Common myeloid progenitor, CD34-positive (primary cell): Measurements from ENCODE around the gene DNAJC17.

Experiments used
- CTCF ChIA-PET: fragments of 350-600 bp; sonication (Branson Sonifier 250); formaldehyde crosslinking; loops from one replicate; lab custom pipeline; 2021; ENCODE audit warnings: antibody characterized with exemption; lab: Charles Lee
- POLR2A ChIA-PET: fragments of 350-600 bp; sonication (Branson Sonifier 250); formaldehyde crosslinking; loops from one replicate; lab custom pipeline; 2021; ENCODE audit warnings: antibody characterized with exemption; lab: Charles Lee
- DNase-seq, 3 donors: peaks; one replicate each; pipeline versions ENCODE4 v3.0.0 to v3.0.0-alpha.2; 2013
- H3K27ac ChIP-seq, 2 experiments: 1 replicate in 1 of 2; 2 replicates in 1 of 2; pipeline ENCODE4 v1.7.0; 2013; ENCODE audit warnings: inconsistent platforms in 2 of 2, low read length in 2 of 2, mild to moderate bottlenecking in 2 of 2, low read depth in 1 of 2, moderate library complexity in 1 of 2; ENCODE audit not compliant: severe bottlenecking in 2 of 2, insufficient read depth in 1 of 2, poor library complexity in 1 of 2
- H3K27me3 ChIP-seq, 5 experiments: replicated peaks in 2 of 5; 1 replicate in 3 of 5; 2 replicates in 2 of 5; pipeline versions ENCODE4 v1.6.1 to v1.7.0; 2013; ENCODE audit warnings: low read length in 4 of 5, mild to moderate bottlenecking in 2 of 5, moderate library complexity in 2 of 5, inconsistent platforms in 1 of 5; ENCODE audit not compliant: insufficient read depth in 5 of 5, control insufficient read depth in 4 of 5
- H3K36me3 ChIP-seq, 4 experiments: 1 replicate in 2 of 4; 2 replicates in 2 of 4; pipeline versions ENCODE4 v1.6.1 to v1.7.0; 2013; ENCODE audit warnings: low read length in 3 of 4, control low read depth in 1 of 4, mild to moderate bottlenecking in 1 of 4; ENCODE audit not compliant: control insufficient read depth in 4 of 4, insufficient read depth in 4 of 4
- H3K4me1 ChIP-seq, 4 experiments: 1 replicate in 3 of 4; 2 replicates in 1 of 4; pipeline versions ENCODE4 v1.6.1 to v1.7.1; 2013; ENCODE audit warnings: low read length in 3 of 4, mild to moderate bottlenecking in 3 of 4, control low read depth in 1 of 4, inconsistent platforms in 1 of 4, moderate library complexity in 1 of 4; ENCODE audit not compliant: control insufficient read depth in 4 of 4, insufficient read depth in 4 of 4; ENCODE audit errors: control extremely low read depth in 1 of 4
- H3K4me3 ChIP-seq, 7 experiments: 1 replicate in 4 of 7; 2 replicates in 3 of 7; pipeline versions ENCODE4 v1.5.1 to v1.7.0; 2013; ENCODE audit warnings: mild to moderate bottlenecking in 7 of 7, low read length in 6 of 7, moderate library complexity in 6 of 7, inconsistent platforms in 2 of 7, low read depth in 2 of 7, control low read depth in 1 of 7; ENCODE audit not compliant: insufficient read depth in 4 of 7, control insufficient read depth in 1 of 7; ENCODE audit errors: extremely low read depth in 1 of 7
- H3K9me3 ChIP-seq, 5 experiments: 1 replicate in 4 of 5; 2 replicates in 1 of 5; pipeline versions ENCODE4 v1.6.1 to v1.7.1; 2013; ENCODE audit warnings: low read length in 4 of 5, mild to moderate bottlenecking in 2 of 5, inconsistent platforms in 1 of 5, low read depth in 1 of 5, moderate library complexity in 1 of 5; ENCODE audit not compliant: control insufficient read depth in 4 of 5, insufficient read depth in 2 of 5; ENCODE audit errors: control extremely low read depth in 1 of 5
- WGBS: methylation state at CpG from one replicate; pipeline ENCODE4 v1.1.5; 2013; ENCODE audit not compliant: insufficient coverage; 5-methylcytosine and 5-hydroxymethylcytosine counted together

Gene DNAJC17

DNA sequence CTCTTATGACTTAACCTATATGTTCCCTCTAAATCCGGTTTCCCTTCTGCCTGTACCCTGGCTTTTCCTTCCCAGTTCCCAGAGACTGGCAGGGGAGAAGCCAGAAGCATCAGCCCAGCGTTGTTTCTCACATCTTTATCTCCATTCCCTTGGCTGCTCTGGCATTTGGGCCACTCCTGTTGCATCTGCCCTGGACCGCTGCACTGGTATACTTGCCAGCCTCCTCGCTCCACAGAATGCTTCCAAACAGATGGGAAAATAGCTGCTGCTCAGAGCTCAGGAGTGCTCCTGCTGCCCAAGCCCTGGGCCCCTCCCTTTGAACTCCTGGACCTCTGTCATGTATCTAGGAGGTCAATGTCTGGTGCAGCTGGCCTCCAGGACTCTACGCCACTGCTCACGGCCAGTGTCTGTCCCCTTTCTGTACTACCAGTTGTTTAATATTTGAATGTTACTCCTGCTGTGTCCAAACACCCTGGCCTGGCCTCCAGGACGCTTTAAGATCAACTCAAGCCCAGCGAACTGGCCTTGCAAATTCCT lies 43.4 kb upstream of the DNAJC17 start:
- no peak for DNase-seq
- no peaks in the 10 kb centered on the region for H3K27me3 ChIP-seq
- H3K27ac ChIP-seq, result no peak overlapping the region
- 100% methylated on average over 7 of the region's 8 CpGs for WGBS
- no peak overlapping the region for H3K4me3 ChIP-seq
- CTCF ChIA-PET, result interaction anchor here (1.1 to 2.1 kb wide), 3 partner anchors 9 to 56 kb away, joined by 4 to 14 read pairs (median 5); partner anchors contain the start of gene VPS18
- POLR2A ChIA-PET, result no interaction called here
- peaks cover 3 to 31% (median 14%) of the 10 kb centered on the region in 4 experiments for H3K36me3 ChIP-seq
- H3K4me1 ChIP-seq, result peaks cover 7 to 27% (median 26%) of the 10 kb centered on the region in 4 experiments
- no peaks in the 10 kb centered on the region for H3K9me3 ChIP-seq

DNA sequence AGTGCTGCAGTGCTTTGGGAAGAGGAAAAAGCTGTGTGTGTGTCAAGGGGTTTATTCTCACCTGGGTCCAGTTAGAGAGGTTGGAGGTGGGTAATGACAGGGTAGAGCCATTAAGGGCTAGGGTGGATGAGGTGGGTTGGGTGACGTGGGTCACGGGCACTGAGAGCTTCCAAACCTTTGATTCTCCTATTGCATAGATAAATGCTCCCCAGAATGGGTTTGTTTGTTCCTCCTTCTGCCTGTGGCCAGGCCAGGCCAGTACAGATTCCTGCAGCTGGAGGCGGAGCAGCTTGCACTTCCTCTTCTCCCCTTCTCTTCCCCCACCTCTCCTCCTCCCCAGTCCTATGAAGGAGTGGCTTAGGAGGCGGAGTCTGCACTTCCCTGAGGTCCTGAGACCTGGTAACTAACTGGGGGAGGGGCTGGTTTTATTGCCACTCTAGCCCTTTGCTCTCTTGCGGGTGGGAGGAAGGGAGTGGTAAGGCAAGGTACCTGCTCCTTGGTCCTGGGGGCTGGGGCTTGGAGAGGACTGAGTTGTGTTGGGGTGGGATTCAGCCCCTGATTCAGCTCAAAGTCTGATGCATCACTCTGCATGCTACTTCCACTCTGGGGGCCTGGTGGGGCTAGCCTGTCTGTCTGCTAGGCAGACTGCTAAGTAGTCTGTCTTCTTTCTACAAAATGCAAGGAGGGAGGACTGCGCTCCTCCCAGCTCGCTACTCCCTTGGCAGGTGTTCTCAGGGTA lies 40.1 kb upstream of the DNAJC17 start:
- CTCF ChIA-PET, result interaction anchor here (0.8 to 7.6 kb wide), 5 partner anchors 10 to 59 kb away, joined by 3 to 78 read pairs (median 4); partner anchors contain the start of gene VPS18
- H3K27me3 ChIP-seq, result peaks cover 0 to 5% (median 0%) of the 10 kb centered on the region in 5 experiments
- DNase-seq, result peak; percentile 88 to 95 (median 95)

GRCh38 chr15:40846841-40847222 lies 39.6 kb upstream of the DNAJC17 start:
- no peak for DNase-seq
- Histone ChIP-seq H3K27me3 (peaks cover 0 to 5% (median 0%) of the 10 kb centered on the region in 5 experiments), H3K27ac (peak overlapping the region in 1 of 2 experiments; percentile 50), H3K4me1 (peaks cover 7 to 48% (median 42%) of the 10 kb centered on the region in 4 experiments), H3K4me3 (peak overlapping the region in 4 of 7 experiments; percentile 30 to 57 (median 50)), H3K36me3 (peaks cover 0 to 8% (median 3%) of the 10 kb centered on the region in 4 experiments), H3K9me3 (no peaks in the 10 kb centered on the region)
- POLR2A ChIA-PET, result interaction anchor here (1.3 kb wide), 1 partner anchor 19 kb away, joined by 3 read pairs; the partner anchor contains the start of gene PPP1R14D
- CTCF ChIA-PET, result interaction anchor here (1.4 to 7.6 kb wide), 3 partner anchors 11 to 47 kb away, joined by 3 to 78 read pairs (median 6); partner anchors contain the start of gene VPS18

More for the DNA sequence above, 40.1 kb upstream of the DNAJC17 start:
- H3K9me3 ChIP-seq, result no peaks in the 10 kb centered on the region
- H3K4me3 ChIP-seq, result peak overlapping the region in 5 of 7 experiments; percentile 8 to 57 (median 44)
- H3K36me3 ChIP-seq, result peaks cover 0 to 8% (median 3%) of the 10 kb centered on the region in 4 experiments
- peaks cover 7 to 48% (median 42%) of the 10 kb centered on the region in 4 experiments for H3K4me1 ChIP-seq
- 73% methylated on average over 2 of the region's 7 CpGs for WGBS
- POLR2A ChIA-PET, result interaction anchor here (1.3 kb wide), 1 partner anchor 19 kb away, joined by 3 read pairs; the partner anchor contains the start of gene PPP1R14D
- peak overlapping the region in 1 of 2 experiments; percentile 50 for H3K27ac ChIP-seq

- POLR2A ChIA-PET, result no interaction called here
- Histone ChIP-seq H3K9me3 (no peaks in the 10 kb centered on the region), H3K27me3 (peaks cover 0 to 5% (median 0%) of the 10 kb centered on the region in 5 experiments), H3K4me3 (peak overlapping the region in 3 of 7 experiments; percentile 74 to 84 (median 82)), H3K27ac (no peak overlapping the region), H3K4me1 (peaks cover 7 to 48% (median 42%) of the 10 kb centered on the region in 4 experiments), H3K36me3 (peaks cover 0 to 6% (median 3%) of the 10 kb centered on the region in 4 experiments)
- WGBS, result 79% methylated on average over 7 of the region's 8 CpGs
- CTCF ChIA-PET, result interaction anchor here (1.8 to 7.6 kb wide), 2 partner anchors 12 to 55 kb away, joined by 4 to 78 read pairs; no protein-coding TSS in a partner anchor
- no peak for DNase-seq
These were observed 38.4 kb upstream of the DNAJC17 start for GRCh38 chr15:40845511-40846284.

- Histone ChIP-seq H3K36me3 (peaks cover 0 to 4% (median 0%) of the 10 kb centered on the region in 4 experiments), H3K9me3 (no peaks in the 10 kb centered on the region), H3K4me1 (peaks cover 7 to 48% (median 42%) of the 10 kb centered on the region in 4 experiments), H3K4me3 (peak overlapping the region; percentile 56 to 84 (median 66)), H3K27me3 (peaks cover 0 to 5% (median 0%) of the 10 kb centered on the region in 5 experiments), H3K27ac (no peak overlapping the region)
- POLR2A ChIA-PET, result interaction anchor here (0.8 kb wide), 1 partner anchor 132 kb away, joined by 3 read pairs; no protein-coding TSS in a partner anchor
- CTCF ChIA-PET, result interaction anchor here (0.9 to 7.6 kb wide), 5 partner anchors 13 to 56 kb away, joined by 3 to 78 read pairs (median 4); no protein-coding TSS in a partner anchor
- WGBS, result 26% methylated on average over 6 of the region's 12 CpGs
- no peak for DNase-seq
These were observed 37.8 kb upstream of the DNAJC17 start for GRCh38 chr15:40845036-40845435.

GRCh38 chr15:40844696-40845030 lies 37.4 kb upstream of the DNAJC17 start:
- H3K4me3 ChIP-seq, result peak overlapping the region; percentile 56 to 84 (median 66)
- POLR2A ChIA-PET, result interaction anchor here (0.8 kb wide), 1 partner anchor 132 kb away, joined by 3 read pairs; no protein-coding TSS in a partner anchor
- H3K9me3 ChIP-seq, result no peaks in the 10 kb centered on the region
- no peak overlapping the region for H3K27ac ChIP-seq
- H3K27me3 ChIP-seq, result peaks cover 0 to 5% (median 0%) of the 10 kb centered on the region in 5 experiments
- 0% methylated on average over 18 of the region's 28 CpGs for WGBS
- H3K4me1 ChIP-seq, result peaks cover 7 to 48% (median 42%) of the 10 kb centered on the region in 4 experiments
- H3K36me3 ChIP-seq, result peaks cover 0 to 4% (median 0%) of the 10 kb centered on the region in 4 experiments
- peak in 2 of 3 donors; percentile 77 to 81 for DNase-seq
- CTCF ChIA-PET, result interaction anchor here (0.9 to 7.6 kb wide), 7 partner anchors 8 to 56 kb away, joined by 3 to 78 read pairs (median 4); no protein-coding TSS in a partner anchor
